MCF 10A (cell line): Measurements from ENCODE around the gene ZNF77. TPM values are rescaled to one million over a fixed set of nuclear protein-coding genes. Genes with fewer than 3 reads are reported as not detected.
A peak's percentile ranks its signal among the peaks of the same experiment; 100 is the strongest.

ENCODE experiments used
- BruUV-seq: library from RNA; stranded (reverse); fragments of 400-500 nt; replicated peaks from 2 replicates; lab custom pipeline; 2021; lab: Mats Ljungman, UMichigan
- CTCF ChIA-PET: fragments of 300-600 bp; sonication (Branson Sonifier 250); formaldehyde crosslinking; extraction: SDS; loops from one replicate; lab custom pipeline; 2021; ENCODE audit warnings: antibody characterized with exemption, inconsistent platforms; lab: Yijun Ruan, JAX
- POLR2A ChIA-PET: fragments of 300-600, 350-650 bp; sonication (Branson Sonifier 250); formaldehyde crosslinking; extraction: SDS; loops from one replicate; lab custom pipeline; 2020; ENCODE audit warnings: antibody characterized with exemption, inconsistent platforms; lab: Yijun Ruan, JAX
- DNase-seq: peaks from one replicate; pipeline ENCODE4 v3.0.0-alpha.2; 2018; ENCODE audit not compliant: unreplicated experiment
- H3K27ac Mint-ChIP-seq: one replicate; pipeline ENCODE4 v1.8.0; 2022; ENCODE audit warnings: mild to moderate bottlenecking, low read depth, mixed read lengths; ENCODE audit not compliant: unreplicated experiment
- H3K27me3 Mint-ChIP-seq: one replicate; pipeline ENCODE4 v1.8.0; 2022; ENCODE audit warnings: mixed read lengths; ENCODE audit not compliant: insufficient read depth, unreplicated experiment
- H3K36me3 Mint-ChIP-seq: one replicate; pipeline ENCODE4 v1.8.0; 2022; ENCODE audit warnings: mild to moderate bottlenecking, moderate library complexity, mixed read lengths; ENCODE audit not compliant: insufficient read depth, unreplicated experiment
- H3K4me1 Mint-ChIP-seq: one replicate; pipeline ENCODE4 v1.8.0; 2022; ENCODE audit warnings: mixed read lengths; ENCODE audit not compliant: insufficient read depth, unreplicated experiment
- H3K4me3 Mint-ChIP-seq: one replicate; pipeline ENCODE4 v1.8.0; 2022; ENCODE audit warnings: mild to moderate bottlenecking, moderate library complexity, mixed read lengths; ENCODE audit not compliant: unreplicated experiment
- H3K9me3 Mint-ChIP-seq: one replicate; pipeline ENCODE4 v1.8.0; 2022; ENCODE audit warnings: mixed read lengths; ENCODE audit not compliant: unreplicated experiment
- intact Hi-C: fragments of 100-400 bp; cut with micrococcal nuclease; formaldehyde crosslinking; loops from 2 replicates; pipeline ENCODE4 v1.14.1; 2022
- total RNA-seq: library from RNA; stranded (reverse); gene quantifications from 2 replicates; pipeline ENCODE4 v1.2.3, GENCODE V29; 2022
- TF ChIP-seq, protein P1 (sequence below): fragments of 200-600 bp; IDR thresholded peaks from one replicate; pipeline ENCODE4 v1.8.0; 2022; ENCODE audit warnings: antibody characterized with exemption, mild to moderate bottlenecking; ENCODE audit not compliant: unreplicated experiment

The ZNF77 gene
- total RNA-seq, 1 experiment from 2014 or later: 4.9 TPM

- H3K36me3 Mint-ChIP-seq: no peaks in the 10 kb centered on the region
- DNase-seq: no peak
- H3K4me1 Mint-ChIP-seq: peaks cover 34% of the 10 kb centered on the region
- no peak overlapping the region for H3K4me3 Mint-ChIP-seq
- H3K27me3 Mint-ChIP-seq: no peaks in the 10 kb centered on the region
- ChIA-PET POLR2A (interaction anchor here (1.5 kb wide), 1 partner anchor 74 kb away, joined by 7 read pairs; no protein-coding TSS in a partner anchor), CTCF (no interaction called here)
- no peak overlapping the region for H3K27ac Mint-ChIP-seq
- TF ChIP-seq, protein P1, sequence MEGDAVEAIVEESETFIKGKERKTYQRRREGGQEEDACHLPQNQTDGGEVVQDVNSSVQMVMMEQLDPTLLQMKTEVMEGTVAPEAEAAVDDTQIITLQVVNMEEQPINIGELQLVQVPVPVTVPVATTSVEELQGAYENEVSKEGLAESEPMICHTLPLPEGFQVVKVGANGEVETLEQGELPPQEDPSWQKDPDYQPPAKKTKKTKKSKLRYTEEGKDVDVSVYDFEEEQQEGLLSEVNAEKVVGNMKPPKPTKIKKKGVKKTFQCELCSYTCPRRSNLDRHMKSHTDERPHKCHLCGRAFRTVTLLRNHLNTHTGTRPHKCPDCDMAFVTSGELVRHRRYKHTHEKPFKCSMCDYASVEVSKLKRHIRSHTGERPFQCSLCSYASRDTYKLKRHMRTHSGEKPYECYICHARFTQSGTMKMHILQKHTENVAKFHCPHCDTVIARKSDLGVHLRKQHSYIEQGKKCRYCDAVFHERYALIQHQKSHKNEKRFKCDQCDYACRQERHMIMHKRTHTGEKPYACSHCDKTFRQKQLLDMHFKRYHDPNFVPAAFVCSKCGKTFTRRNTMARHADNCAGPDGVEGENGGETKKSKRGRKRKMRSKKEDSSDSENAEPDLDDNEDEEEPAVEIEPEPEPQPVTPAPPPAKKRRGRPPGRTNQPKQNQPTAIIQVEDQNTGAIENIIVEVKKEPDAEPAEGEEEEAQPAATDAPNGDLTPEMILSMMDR: no peak
- BruUV-seq: no TSS peak
- H3K9me3 Mint-ChIP-seq: no peaks in the 10 kb centered on the region
- intact Hi-C loops: no loop called here
These were observed 37.1 kb upstream of the ZNF77 start for GRCh38 chr19:2981898-2982297.

DNA sequence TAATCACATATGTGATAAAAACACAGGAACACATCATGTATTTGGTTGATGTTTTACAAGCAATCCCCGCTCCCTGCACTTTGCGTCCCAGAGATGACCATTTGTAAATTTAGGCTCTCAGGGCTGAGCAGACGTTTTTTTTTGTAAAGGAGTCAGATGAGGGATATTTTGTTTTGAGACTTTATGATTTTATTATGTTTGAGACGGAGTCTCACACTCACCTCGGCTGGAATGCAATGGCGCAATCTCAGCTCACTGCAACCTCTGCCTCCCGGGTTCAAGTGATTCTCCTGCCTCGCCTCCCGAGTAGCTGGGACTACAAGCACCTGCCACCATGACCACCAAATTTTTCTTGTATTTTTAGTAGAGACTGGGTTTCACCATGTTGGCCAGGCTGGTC is 34.0 kb upstream of the ZNF77 start:
- H3K4me1 Mint-ChIP-seq: peaks cover 37% of the 10 kb centered on the region
- TF ChIP-seq, protein P1: no peak
- peak; percentile 25 for DNase-seq
- no peaks in the 10 kb centered on the region for H3K36me3 Mint-ChIP-seq
- intact Hi-C loops: loop anchor here (10.0 kb wide), 1 partner anchor 56 kb away; no protein-coding TSS in a partner anchor
- no peaks in the 10 kb centered on the region for H3K27me3 Mint-ChIP-seq
- BruUV-seq: no TSS peak
- H3K9me3 Mint-ChIP-seq: no peaks in the 10 kb centered on the region
- POLR2A ChIA-PET: interaction anchor here (1.4 to 2.9 kb wide), 3 partner anchors 28 to 195 kb away, joined by 3 to 14 read pairs (median 4); partner anchors contain the start of gene SGTA
- H3K4me3 Mint-ChIP-seq: no peak overlapping the region
- no peak overlapping the region for H3K27ac Mint-ChIP-seq
- CTCF ChIA-PET: interaction anchor here (0.7 kb wide), 1 partner anchor 167 kb away, joined by 3 read pairs; no protein-coding TSS in a partner anchor

GRCh38 chr19:2978166-2978767 is 33.5 kb upstream of the ZNF77 start:
- Mint-ChIP-seq H3K27ac (no peak overlapping the region), H3K36me3 (no peaks in the 10 kb centered on the region), H3K9me3 (no peaks in the 10 kb centered on the region), H3K4me1 (peaks cover 32% of the 10 kb centered on the region), H3K27me3 (no peaks in the 10 kb centered on the region), H3K4me3 (peak overlapping the region; percentile 78)
- POLR2A ChIA-PET: interaction anchor here (1.2 to 2.9 kb wide), 7 partner anchors 28 to 195 kb away, joined by 3 to 14 read pairs (median 4); partner anchors contain the start of genes SGTA and ZNF57
- DNase-seq: no peak
- CTCF ChIA-PET: interaction anchor here (0.6 kb wide), 1 partner anchor 214 kb away, joined by 3 read pairs; no protein-coding TSS in a partner anchor
- TF ChIP-seq, protein P1: no peak
- BruUV-seq: no TSS peak
- intact Hi-C loops: loop anchor here (10.0 kb wide), 1 partner anchor 57 kb away; no protein-coding TSS in a partner anchor

- TF ChIP-seq, protein P1: no peak
- Mint-ChIP-seq H3K4me3 (peak overlapping the region; percentile 78), H3K4me1 (peaks cover 26% of the 10 kb centered on the region), H3K27me3 (no peaks in the 10 kb centered on the region), H3K27ac (no peak overlapping the region), H3K9me3 (no peaks in the 10 kb centered on the region), H3K36me3 (no peaks in the 10 kb centered on the region)
- ChIA-PET CTCF (interaction anchor here (0.7 to 1.1 kb wide), 3 partner anchors 16 to 151 kb away, joined by 3 to 5 read pairs (median 3); no protein-coding TSS in a partner anchor), POLR2A (interaction anchor here (1.2 to 2.9 kb wide), 6 partner anchors 27 to 194 kb away, joined by 3 to 14 read pairs (median 6); partner anchors contain the start of genes SGTA and ZNF57)
- BruUV-seq: no TSS peak
- intact Hi-C loops: loop anchor here (10.0 kb wide), 1 partner anchor 57 kb away; no protein-coding TSS in a partner anchor
- DNase-seq: peak; percentile 23
These were observed 33.0 kb upstream of the ZNF77 start for GRCh38 chr19:2977746-2978138.
